Measurements from ENCODE around the gene LPCAT4.
"Not testable (repeated sequence)": the region's sequence is repeated elsewhere in the genome, so short reads cannot be mapped to it uniquely, and the experiment has no call there.

The LPCAT4 gene, protein sequence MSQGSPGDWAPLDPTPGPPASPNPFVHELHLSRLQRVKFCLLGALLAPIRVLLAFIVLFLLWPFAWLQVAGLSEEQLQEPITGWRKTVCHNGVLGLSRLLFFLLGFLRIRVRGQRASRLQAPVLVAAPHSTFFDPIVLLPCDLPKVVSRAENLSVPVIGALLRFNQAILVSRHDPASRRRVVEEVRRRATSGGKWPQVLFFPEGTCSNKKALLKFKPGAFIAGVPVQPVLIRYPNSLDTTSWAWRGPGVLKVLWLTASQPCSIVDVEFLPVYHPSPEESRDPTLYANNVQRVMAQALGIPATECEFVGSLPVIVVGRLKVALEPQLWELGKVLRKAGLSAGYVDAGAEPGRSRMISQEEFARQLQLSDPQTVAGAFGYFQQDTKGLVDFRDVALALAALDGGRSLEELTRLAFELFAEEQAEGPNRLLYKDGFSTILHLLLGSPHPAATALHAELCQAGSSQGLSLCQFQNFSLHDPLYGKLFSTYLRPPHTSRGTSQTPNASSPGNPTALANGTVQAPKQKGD

GRCh38 chr15:34367101-34368081, at the start of gene LPCAT4:
Gene LPCAT4 (minus strand): TSS chr15:34367196. CDS start chr15:34367100, 96 bp downstream.
- peak within 1 kb of the TSS; percentile 84 for H3K27ac Mint-ChIP-seq
- peaks cover 9% of the 10 kb centered on the region for H3K36me3 Mint-ChIP-seq
- DNase-seq (ENCODE audit: low spot score in 2 of 2): peak; percentile 84 to 87
- H3K4me3 Mint-ChIP-seq: peak within 1 kb of the TSS; percentile 96
- H3K9me3 Mint-ChIP-seq: peaks cover 1% of the 10 kb centered on the region
- H3K27me3 Mint-ChIP-seq: no peaks in the 10 kb centered on the region
- peaks cover 36% of the 10 kb centered on the region for H3K4me1 Mint-ChIP-seq
- ATAC-seq (ENCODE audit: low read depth): peak; percentile 83

DNA sequence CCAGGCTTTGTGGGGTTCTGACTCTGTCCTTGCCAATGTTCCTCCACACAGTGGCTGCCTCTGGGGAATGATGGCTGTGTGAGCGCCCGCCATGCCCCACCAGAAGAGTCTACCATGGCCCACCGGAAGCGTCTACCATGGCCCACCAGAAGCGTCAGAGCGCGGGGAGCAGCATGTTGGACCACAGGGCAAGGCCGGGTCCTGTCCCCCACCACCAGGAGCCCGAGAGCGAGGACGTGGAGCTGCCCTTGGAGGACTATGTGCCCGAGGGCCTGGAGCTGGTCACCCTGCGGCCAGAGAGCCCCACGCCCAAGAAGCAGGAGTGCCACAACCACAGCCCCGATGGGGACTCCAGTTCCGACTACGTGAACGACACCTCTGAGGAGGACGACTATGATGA, 42.5 kb upstream of the LPCAT4 start:
- DNase-seq (ENCODE audit: low spot score in 2 of 2); H3K4me3 Mint-ChIP-seq; H3K27me3 Mint-ChIP-seq; H3K4me1 Mint-ChIP-seq; H3K9me3 Mint-ChIP-seq; H3K27ac Mint-ChIP-seq; H3K36me3 Mint-ChIP-seq; ATAC-seq (ENCODE audit: low read depth): not testable (repeated sequence)

- DNase-seq (ENCODE audit: low spot score in 2 of 2); H3K4me1 Mint-ChIP-seq; H3K27ac Mint-ChIP-seq; H3K27me3 Mint-ChIP-seq; H3K9me3 Mint-ChIP-seq; H3K4me3 Mint-ChIP-seq; H3K36me3 Mint-ChIP-seq; ATAC-seq (ENCODE audit: low read depth): not testable (repeated sequence)
Observed at GRCh38 chr15:34408973-34409372, 42.0 kb upstream of the LPCAT4 start.

GRCh38 chr15:34403899-34404298, 36.9 kb upstream of the LPCAT4 start:
- ATAC-seq (ENCODE audit: low read depth); H3K27me3 Mint-ChIP-seq; H3K9me3 Mint-ChIP-seq; H3K4me1 Mint-ChIP-seq; H3K36me3 Mint-ChIP-seq; DNase-seq (ENCODE audit: low spot score in 2 of 2); H3K27ac Mint-ChIP-seq; H3K4me3 Mint-ChIP-seq: not testable (repeated sequence)

- ATAC-seq (ENCODE audit: low read depth); DNase-seq (ENCODE audit: low spot score in 2 of 2); H3K9me3 Mint-ChIP-seq; H3K4me1 Mint-ChIP-seq; H3K4me3 Mint-ChIP-seq; H3K27me3 Mint-ChIP-seq; H3K27ac Mint-ChIP-seq; H3K36me3 Mint-ChIP-seq: not testable (repeated sequence)
Observed at GRCh38 chr15:34403160-34403598, 36.2 kb upstream of the LPCAT4 start.

GRCh38 chr15:34397637-34398259, 30.8 kb upstream of the LPCAT4 start:
- not testable (repeated sequence) for H3K36me3 Mint-ChIP-seq; DNase-seq (ENCODE audit: low spot score in 2 of 2); H3K4me3 Mint-ChIP-seq; ATAC-seq (ENCODE audit: low read depth); H3K4me1 Mint-ChIP-seq; H3K27me3 Mint-ChIP-seq; H3K9me3 Mint-ChIP-seq; H3K27ac Mint-ChIP-seq

DNA sequence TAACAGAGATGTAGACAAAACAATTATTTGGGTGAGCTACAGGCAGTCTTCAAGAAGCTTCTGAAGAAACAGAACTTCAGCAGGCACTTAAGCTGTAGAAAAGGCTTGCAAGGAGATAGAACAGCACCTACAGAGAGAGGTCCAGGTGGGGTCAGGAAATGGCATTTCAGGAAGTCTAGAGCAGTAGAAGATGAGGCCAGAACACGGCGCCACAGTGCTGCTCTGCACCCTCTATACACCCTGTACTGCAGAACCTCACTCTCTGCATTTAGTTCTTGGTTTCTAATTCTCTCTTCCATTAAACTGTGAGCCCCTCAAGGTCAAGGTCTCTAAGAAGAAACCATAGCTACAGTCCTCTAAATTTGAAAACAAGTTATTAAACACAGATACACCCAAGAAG, 26.0 kb upstream of the LPCAT4 start:
- H3K9me3 Mint-ChIP-seq, H3K36me3 Mint-ChIP-seq, H3K4me3 Mint-ChIP-seq: not testable (repeated sequence)

DNA sequence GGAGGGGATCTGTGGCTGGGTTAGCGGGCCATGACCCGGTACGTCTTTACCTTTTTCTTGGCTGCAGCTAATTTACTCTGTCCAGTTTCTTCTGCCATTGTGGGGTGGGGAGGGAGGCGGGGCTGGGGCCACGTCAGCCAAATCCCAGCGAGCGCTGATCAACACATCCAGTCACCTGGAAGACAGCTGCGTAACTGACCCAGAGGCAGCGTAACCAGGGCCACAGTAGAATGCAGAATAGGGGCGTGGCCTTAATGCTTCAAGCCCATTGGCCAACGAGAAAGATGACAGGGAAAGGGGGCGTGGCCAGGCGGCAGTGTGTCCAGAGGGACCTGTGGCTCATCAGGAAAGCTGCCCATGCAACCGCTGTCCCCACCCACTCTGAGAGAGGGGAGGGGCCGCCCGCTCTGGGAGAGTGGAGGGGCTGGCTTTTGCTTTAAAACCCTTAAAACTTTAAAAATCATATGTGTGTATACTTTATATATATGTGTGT, 22.6 kb upstream of the LPCAT4 start:
- not testable (repeated sequence) for DNase-seq (ENCODE audit: low spot score in 2 of 2); H3K4me1 Mint-ChIP-seq; H3K27ac Mint-ChIP-seq; ATAC-seq (ENCODE audit: low read depth); H3K36me3 Mint-ChIP-seq; H3K27me3 Mint-ChIP-seq; H3K9me3 Mint-ChIP-seq; H3K4me3 Mint-ChIP-seq

More for the DNA sequence above, 26.0 kb upstream of the LPCAT4 start:
- not testable (repeated sequence) for H3K27me3 Mint-ChIP-seq; H3K4me1 Mint-ChIP-seq; DNase-seq (ENCODE audit: low spot score in 2 of 2); H3K27ac Mint-ChIP-seq; ATAC-seq (ENCODE audit: low read depth)

DNA sequence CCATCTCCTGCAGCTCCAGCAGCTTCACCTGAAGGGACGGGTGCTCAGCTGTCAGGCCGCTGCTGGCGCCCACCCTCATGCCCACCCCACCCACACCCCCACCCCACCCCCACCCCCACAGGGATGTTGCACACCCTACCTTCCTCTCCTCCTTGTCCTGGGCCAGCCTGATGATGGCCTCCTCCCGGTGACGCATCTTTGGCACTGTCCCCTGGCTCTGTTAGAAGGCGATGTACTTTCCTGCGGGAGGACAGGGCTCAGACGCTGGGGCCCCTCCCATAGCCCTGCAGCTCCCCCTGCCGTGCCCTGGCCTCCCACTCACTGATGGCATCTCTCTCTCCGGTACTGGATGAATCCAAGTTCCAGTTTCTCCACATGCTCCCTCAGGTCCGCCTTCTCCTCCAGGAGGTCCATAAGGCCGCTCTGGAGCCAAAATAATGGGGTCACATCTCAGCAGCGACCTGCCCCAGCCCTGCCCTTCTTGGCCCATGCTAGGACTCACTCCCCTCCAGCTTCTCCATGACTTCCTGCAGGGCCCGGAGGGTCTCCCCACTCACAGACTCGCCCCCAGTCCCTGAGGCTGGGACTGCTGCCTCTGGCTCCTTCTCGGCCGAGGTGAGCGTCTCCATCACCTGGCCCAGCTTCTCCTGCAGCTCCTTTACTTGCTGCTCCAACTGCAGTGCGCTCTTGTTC, 15.0 kb upstream of the LPCAT4 start:
- H3K36me3 Mint-ChIP-seq; DNase-seq (ENCODE audit: low spot score in 2 of 2); ATAC-seq (ENCODE audit: low read depth); H3K27ac Mint-ChIP-seq; H3K27me3 Mint-ChIP-seq; H3K4me3 Mint-ChIP-seq; H3K4me1 Mint-ChIP-seq; H3K9me3 Mint-ChIP-seq: not testable (repeated sequence)

DNA sequence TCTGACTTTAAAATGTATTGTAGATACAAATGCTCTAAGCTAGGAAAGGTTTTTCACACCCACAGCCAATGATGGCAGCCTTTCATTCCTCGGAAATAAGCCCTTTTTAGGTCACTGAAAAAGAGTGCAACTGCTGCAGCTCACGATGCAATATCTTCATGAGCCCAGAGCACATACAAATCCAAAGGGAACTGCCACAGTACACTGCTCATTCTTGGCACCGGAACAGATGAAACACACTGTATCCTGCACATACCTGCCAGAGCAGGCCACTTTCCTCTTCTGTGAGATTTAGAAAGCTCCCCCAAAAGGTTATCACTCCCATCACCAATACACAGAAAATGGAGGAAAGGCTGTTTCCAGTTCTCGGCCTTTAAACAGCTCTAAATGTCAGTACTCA, 13.5 kb upstream of the LPCAT4 start:
- H3K9me3 Mint-ChIP-seq; H3K36me3 Mint-ChIP-seq; H3K27me3 Mint-ChIP-seq; DNase-seq (ENCODE audit: low spot score in 2 of 2); H3K4me1 Mint-ChIP-seq; H3K4me3 Mint-ChIP-seq; ATAC-seq (ENCODE audit: low read depth); H3K27ac Mint-ChIP-seq: not testable (repeated sequence)

GRCh38 chr15:34376856-34377255, 9.9 kb upstream of the LPCAT4 start:
- H3K4me1 Mint-ChIP-seq: no peaks in the 10 kb centered on the region
- ATAC-seq (ENCODE audit: low read depth) (no peak), DNase-seq (ENCODE audit: low spot score in 2 of 2) (no peak)
- H3K36me3 Mint-ChIP-seq: no peaks in the 10 kb centered on the region
- no peaks in the 10 kb centered on the region for H3K9me3 Mint-ChIP-seq
- no peak overlapping the region for H3K27ac Mint-ChIP-seq
- H3K27me3 Mint-ChIP-seq: no peaks in the 10 kb centered on the region
- no peak overlapping the region for H3K4me3 Mint-ChIP-seq

DNA sequence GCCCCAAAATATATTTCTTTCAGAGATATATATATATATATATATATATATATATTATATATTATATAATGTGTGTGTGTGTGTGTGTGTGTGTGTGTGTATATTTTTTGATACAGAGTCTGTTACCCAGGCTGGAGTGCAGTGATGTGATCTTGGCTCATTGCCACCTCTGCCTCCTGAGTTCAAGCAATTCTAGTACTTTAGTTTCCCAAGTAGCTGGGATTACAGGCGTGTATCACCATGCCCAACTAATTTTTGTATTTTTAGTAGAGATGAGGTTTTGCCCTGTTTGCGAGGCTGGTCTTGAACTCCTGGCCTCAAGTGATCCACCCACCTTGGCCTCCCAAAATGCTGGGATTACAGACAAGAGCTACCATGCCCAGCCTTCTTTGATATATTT, 8.5 kb upstream of the LPCAT4 start:
- not testable (repeated sequence) for ATAC-seq (ENCODE audit: low read depth); H3K36me3 Mint-ChIP-seq; H3K27ac Mint-ChIP-seq; H3K9me3 Mint-ChIP-seq; H3K27me3 Mint-ChIP-seq; DNase-seq (ENCODE audit: low spot score in 2 of 2); H3K4me1 Mint-ChIP-seq; H3K4me3 Mint-ChIP-seq

- Mint-ChIP-seq H3K36me3 (peaks cover 4% of the 10 kb centered on the region), H3K27me3 (no peaks in the 10 kb centered on the region), H3K9me3 (peaks cover 1% of the 10 kb centered on the region), H3K4me3 (no peak overlapping the region), H3K4me1 (peaks cover under 1% of the 10 kb centered on the region), H3K27ac (no peak overlapping the region)
- DNase-seq (ENCODE audit: low spot score in 2 of 2) (no peak), ATAC-seq (ENCODE audit: low read depth) (no peak)
Observed at GRCh38 chr15:34374816-34375215, 7.8 kb upstream of the LPCAT4 start.

Data from memory B cell (primary cell).